ENCODE measurements around the gene RTP4.

Gene RTP4

DNA sequence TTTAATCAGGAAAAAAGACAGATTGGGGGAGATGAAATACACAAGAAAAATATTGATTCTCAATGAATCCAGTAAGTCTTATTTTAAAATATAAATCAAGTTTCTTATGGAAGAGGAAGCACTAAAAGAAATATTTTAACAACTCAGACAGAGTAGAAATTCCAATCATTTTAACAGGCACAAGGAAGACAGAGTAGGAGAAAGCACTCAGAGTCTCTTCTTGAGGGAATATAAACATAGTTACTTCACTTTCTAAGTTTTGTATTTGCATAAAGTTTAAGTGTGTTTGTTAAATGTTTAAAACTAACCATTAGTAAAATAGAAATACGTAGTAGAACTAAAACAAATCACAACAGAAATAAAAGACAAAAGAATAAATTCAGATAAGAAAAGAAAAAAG is 24.5 kb upstream of the RTP4 start:
- H3K4me1 Mint-ChIP-seq (ENCODE audit: low read depth in 2 of 2), result no peaks in the 10 kb centered on the region
- no peak for DNase-seq
- H3K9me3 Mint-ChIP-seq, result no peaks in the 10 kb centered on the region
- ATAC-seq (replicated peaks), result no peak
- no peak overlapping the region for H3K4me3 Mint-ChIP-seq
- H3K27ac Mint-ChIP-seq, result no peak overlapping the region
- H3K36me3 Mint-ChIP-seq (ENCODE audit: insufficient read depth), result no peaks in the 10 kb centered on the region
- peaks cover 24 to 28% of the 10 kb centered on the region in 2 donors for H3K27me3 Mint-ChIP-seq

- H3K4me1 Mint-ChIP-seq (ENCODE audit: low read depth in 2 of 2), result no peaks in the 10 kb centered on the region
- H3K27ac Mint-ChIP-seq, result no peak overlapping the region
- ATAC-seq (replicated peaks) (no peak), DNase-seq (no peak)
- H3K9me3 Mint-ChIP-seq, result no peaks in the 10 kb centered on the region
- H3K36me3 Mint-ChIP-seq (ENCODE audit: insufficient read depth), result no peaks in the 10 kb centered on the region
- H3K27me3 Mint-ChIP-seq, result no peaks in the 10 kb centered on the region
- no peak overlapping the region for H3K4me3 Mint-ChIP-seq
These were observed 15.3 kb upstream of the RTP4 start for GRCh38 chr3:187352581-187353575.

- H3K27ac Mint-ChIP-seq, result no peak overlapping the region
- H3K27me3 Mint-ChIP-seq, result no peaks in the 10 kb centered on the region
- no peaks in the 10 kb centered on the region for H3K4me1 Mint-ChIP-seq (ENCODE audit: low read depth in 2 of 2)
- H3K36me3 Mint-ChIP-seq (ENCODE audit: insufficient read depth), result no peaks in the 10 kb centered on the region
- ATAC-seq (replicated peaks) (no peak), DNase-seq (no peak)
- H3K4me3 Mint-ChIP-seq, result no peak overlapping the region
- no peaks in the 10 kb centered on the region for H3K9me3 Mint-ChIP-seq
These were observed 10.1 kb upstream of the RTP4 start for GRCh38 chr3:187358068-187358467.

- no peak for DNase-seq
- ATAC-seq (replicated peaks), result no peak
- no peaks in the 10 kb centered on the region for H3K9me3 Mint-ChIP-seq
- no peaks in the 10 kb centered on the region for H3K27me3 Mint-ChIP-seq
- no peak overlapping the region for H3K27ac Mint-ChIP-seq
- no peaks in the 10 kb centered on the region for H3K4me1 Mint-ChIP-seq (ENCODE audit: low read depth in 2 of 2)
- no peaks in the 10 kb centered on the region for H3K36me3 Mint-ChIP-seq (ENCODE audit: insufficient read depth)
- H3K4me3 Mint-ChIP-seq, result no peak overlapping the region
These were observed 8.2 kb upstream of the RTP4 start for GRCh38 chr3:187359798-187360486.

- Mint-ChIP-seq H3K27me3 (no peaks in the 10 kb centered on the region), H3K9me3 (no peaks in the 10 kb centered on the region), H3K27ac (no peak overlapping the region), H3K4me3 (no peak overlapping the region), H3K36me3 (ENCODE audit: insufficient read depth) (no peaks in the 10 kb centered on the region), H3K4me1 (ENCODE audit: low read depth in 2 of 2) (no peaks in the 10 kb centered on the region)
- ATAC-seq (replicated peaks) (no peak), DNase-seq (no peak)
These were observed 7.6 kb upstream of the RTP4 start for GRCh38 chr3:187360596-187360995.

DNA sequence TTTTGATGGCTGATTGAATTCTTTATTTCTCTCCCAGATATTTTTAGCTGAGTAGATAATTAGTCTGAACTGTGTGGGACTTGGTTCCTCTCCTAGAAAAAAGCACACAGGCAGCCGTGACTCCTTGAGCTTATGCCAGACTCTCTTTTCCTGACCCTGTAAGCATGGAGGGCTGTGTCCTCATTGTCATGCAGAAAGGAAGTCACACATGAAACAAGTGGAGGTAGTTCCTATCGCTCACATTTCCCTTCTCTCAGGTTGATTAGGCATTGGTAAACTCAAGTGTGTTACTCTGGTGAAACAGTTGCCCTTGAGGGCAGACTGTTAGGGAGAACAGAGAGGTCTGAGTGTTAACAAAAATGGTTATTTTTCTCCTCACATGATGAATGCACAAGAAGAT is 6.3 kb upstream of the RTP4 start:
- Mint-ChIP-seq H3K36me3 (ENCODE audit: insufficient read depth) (no peaks in the 10 kb centered on the region), H3K4me1 (ENCODE audit: low read depth in 2 of 2) (no peaks in the 10 kb centered on the region), H3K9me3 (no peaks in the 10 kb centered on the region), H3K27ac (no peak overlapping the region), H3K27me3 (no peaks in the 10 kb centered on the region), H3K4me3 (no peak overlapping the region)
- no peak for ATAC-seq (replicated peaks)
- no peak for DNase-seq

GRCh38 chr3:187367561-187368103 is 553 bp upstream of the RTP4 start:
- peaks cover 19 to 27% of the 10 kb centered on the region in 2 donors for H3K4me1 Mint-ChIP-seq (ENCODE audit: low read depth in 2 of 2)
- peak; percentile 22 for ATAC-seq (replicated peaks)
- H3K4me3 Mint-ChIP-seq, result peak overlapping the region; percentile 93 to 99
- peaks cover 6% of the 10 kb centered on the region for H3K36me3 Mint-ChIP-seq (ENCODE audit: insufficient read depth)
- DNase-seq, result peak in 1 of 3 experiments; percentile 20
- no peaks in the 10 kb centered on the region for H3K27me3 Mint-ChIP-seq
- H3K27ac Mint-ChIP-seq, result peak overlapping the region; percentile 99
- H3K9me3 Mint-ChIP-seq, result no peaks in the 10 kb centered on the region

DNA sequence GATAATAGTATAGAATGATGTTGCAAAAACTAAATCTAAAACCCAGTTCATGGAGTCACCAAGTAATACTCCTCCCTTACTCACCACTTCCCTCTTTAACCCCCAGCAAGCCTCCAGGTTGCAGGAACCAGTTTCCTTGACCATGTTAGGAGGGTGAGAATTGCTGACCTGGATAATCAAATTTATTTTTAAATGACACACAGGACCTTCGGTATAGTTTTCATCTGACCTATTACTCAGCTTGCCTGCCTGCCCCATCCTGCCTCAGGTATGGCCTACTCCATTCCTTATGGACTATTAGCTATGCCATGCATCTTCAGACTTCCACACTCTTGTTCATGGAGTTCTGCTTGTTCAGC is 883 bp downstream of the RTP4 start:
- peak overlapping the region; percentile 93 to 99 for H3K4me3 Mint-ChIP-seq
- ATAC-seq (replicated peaks) (peak; percentile 7), DNase-seq (no peak)
- peaks cover 8% of the 10 kb centered on the region for H3K36me3 Mint-ChIP-seq (ENCODE audit: insufficient read depth)
- peaks cover 19 to 30% of the 10 kb centered on the region in 2 donors for H3K4me1 Mint-ChIP-seq (ENCODE audit: low read depth in 2 of 2)
- no peaks in the 10 kb centered on the region for H3K9me3 Mint-ChIP-seq
- no peaks in the 10 kb centered on the region for H3K27me3 Mint-ChIP-seq
- peak overlapping the region; percentile 99 for H3K27ac Mint-ChIP-seq

- peak overlapping the region; percentile 93 to 99 for H3K4me3 Mint-ChIP-seq
- no peaks in the 10 kb centered on the region for H3K9me3 Mint-ChIP-seq
- H3K36me3 Mint-ChIP-seq (ENCODE audit: insufficient read depth), result peaks cover 8% of the 10 kb centered on the region
- no peak for ATAC-seq (replicated peaks)
- no peak for DNase-seq
- no peaks in the 10 kb centered on the region for H3K27me3 Mint-ChIP-seq
- H3K4me1 Mint-ChIP-seq (ENCODE audit: low read depth in 2 of 2), result peaks cover 22 to 34% of the 10 kb centered on the region in 2 donors
- peak overlapping the region; percentile 99 for H3K27ac Mint-ChIP-seq
These were observed 1.9 kb downstream of the RTP4 start for GRCh38 chr3:187370051-187370450.

DNA sequence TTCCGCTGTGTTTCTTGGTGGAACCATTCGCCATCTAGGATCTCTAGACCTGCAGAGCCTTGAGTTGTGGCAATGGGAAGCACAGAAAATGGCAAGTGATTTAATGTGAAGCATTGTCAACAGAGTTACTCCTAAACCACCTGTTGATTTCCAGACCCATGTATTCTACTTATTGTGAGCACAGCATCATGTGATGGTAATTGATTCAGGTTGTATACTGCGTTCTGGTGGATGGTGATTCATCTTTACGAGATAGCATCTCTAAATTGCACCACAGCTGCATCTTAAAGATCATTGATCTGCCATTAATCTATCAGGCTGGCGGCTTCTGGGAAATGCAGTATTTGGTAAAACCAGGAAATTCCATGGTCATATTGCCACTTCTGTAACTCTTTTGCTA is 7.4 kb downstream of the RTP4 start:
- Mint-ChIP-seq H3K27ac (no peak overlapping the region), H3K4me1 (ENCODE audit: low read depth in 2 of 2) (peaks cover 8 to 17% of the 10 kb centered on the region in 2 donors), H3K27me3 (no peaks in the 10 kb centered on the region), H3K36me3 (ENCODE audit: insufficient read depth) (peaks cover 8% of the 10 kb centered on the region), H3K4me3 (no peak overlapping the region), H3K9me3 (no peaks in the 10 kb centered on the region)
- no peak for ATAC-seq (replicated peaks)
- no peak for DNase-seq

DNA sequence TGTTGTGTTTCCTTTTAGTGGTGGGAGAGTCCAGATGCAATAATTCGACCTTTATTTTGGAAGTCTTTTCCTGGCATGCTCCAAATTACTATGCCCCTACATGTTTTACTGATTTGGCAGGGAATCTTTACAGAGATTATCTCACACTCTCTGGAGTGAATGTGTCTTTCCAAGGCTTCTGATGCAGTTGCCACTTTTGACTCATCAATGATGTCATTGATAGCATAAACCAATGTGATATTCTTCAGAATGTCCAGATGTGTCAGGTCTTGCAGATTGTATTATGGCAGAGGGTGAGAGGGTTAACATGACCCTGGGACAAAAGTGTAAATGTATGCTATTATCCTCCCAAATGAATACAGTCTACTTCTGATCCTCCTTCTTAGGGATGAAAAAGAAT is 9.7 kb downstream of the RTP4 start:
- H3K4me3 Mint-ChIP-seq, result no peak overlapping the region
- peaks cover 5% of the 10 kb centered on the region for H3K36me3 Mint-ChIP-seq (ENCODE audit: insufficient read depth)
- no peak for ATAC-seq (replicated peaks)
- no peaks in the 10 kb centered on the region for H3K9me3 Mint-ChIP-seq
- no peak for DNase-seq
- H3K4me1 Mint-ChIP-seq (ENCODE audit: low read depth in 2 of 2), result peaks cover 4 to 9% of the 10 kb centered on the region in 2 donors
- H3K27me3 Mint-ChIP-seq, result peaks cover 3 to 6% of the 10 kb centered on the region in 2 donors
- no peak overlapping the region for H3K27ac Mint-ChIP-seq

DNA sequence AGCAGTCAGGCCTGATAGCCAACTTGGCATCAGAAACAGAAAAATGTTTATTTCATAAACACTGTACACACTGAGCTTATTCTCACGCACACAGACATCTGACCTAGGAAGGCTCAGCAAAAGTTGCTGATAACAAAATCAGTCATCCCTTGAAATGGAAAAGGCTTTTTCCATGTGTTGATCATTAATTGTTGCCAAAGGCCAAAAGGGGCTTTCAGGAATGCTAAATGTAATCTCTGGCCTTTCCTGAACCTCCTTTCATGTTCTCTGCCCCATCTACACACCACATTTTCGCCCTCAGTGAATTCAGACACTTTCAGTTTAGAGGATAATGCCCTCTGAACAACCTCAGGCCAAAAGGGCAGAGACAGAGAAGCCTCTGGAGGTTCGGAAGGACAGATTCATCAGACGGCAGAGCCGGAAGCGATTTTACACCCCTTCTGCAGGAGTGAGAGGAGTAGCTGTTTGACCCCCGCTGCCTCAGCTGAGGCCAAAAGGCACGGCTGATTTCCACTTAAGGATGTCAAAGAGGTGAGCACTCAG is 14.5 kb downstream of the RTP4 start:
- ATAC-seq (replicated peaks), result no peak
- Mint-ChIP-seq H3K4me3 (no peak overlapping the region), H3K4me1 (ENCODE audit: low read depth in 2 of 2) (no peaks in the 10 kb centered on the region), H3K27ac (no peak overlapping the region), H3K27me3 (peaks cover 32 to 54% of the 10 kb centered on the region in 2 donors), H3K36me3 (ENCODE audit: insufficient read depth) (peaks cover 4% of the 10 kb centered on the region), H3K9me3 (no peaks in the 10 kb centered on the region)
- DNase-seq, result no peak

DNA sequence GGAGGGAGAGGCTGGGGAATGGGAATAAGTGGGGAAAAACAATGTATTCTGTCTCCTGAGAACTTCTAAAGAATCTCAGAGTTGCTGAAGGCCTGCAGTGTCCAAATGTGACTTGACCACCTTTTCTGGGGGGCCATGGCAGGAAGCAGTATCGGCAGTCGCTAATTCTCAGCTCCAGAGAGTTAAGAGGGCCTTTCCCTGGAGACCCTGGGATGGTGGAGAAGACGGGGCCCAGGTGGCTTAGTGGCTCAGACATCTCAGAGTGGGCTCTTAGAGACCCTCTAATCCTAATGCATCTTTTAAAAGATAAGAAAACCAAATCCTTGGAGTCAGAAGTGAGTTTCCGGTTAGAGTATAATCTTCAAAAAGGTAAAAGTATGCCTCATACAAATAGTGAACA is 15.1 kb downstream of the RTP4 start:
- Mint-ChIP-seq H3K4me3 (no peak overlapping the region), H3K27me3 (peaks cover 38 to 59% of the 10 kb centered on the region in 2 donors), H3K27ac (no peak overlapping the region), H3K4me1 (ENCODE audit: low read depth in 2 of 2) (no peaks in the 10 kb centered on the region), H3K36me3 (ENCODE audit: insufficient read depth) (peaks cover 4% of the 10 kb centered on the region), H3K9me3 (no peaks in the 10 kb centered on the region)
- DNase-seq (no peak), ATAC-seq (replicated peaks) (no peak)
